NT2/D1 (cell line): ENCODE results near the gene HGFAC.

Experiments
- SUZ12 ChIP-seq: IDR thresholded peaks from 2 replicates; pipeline ENCODE4 v1.6.1; 2011; ENCODE audit not compliant: insufficient read length, insufficient read depth; ENCODE audit errors: extremely low read depth
- YY1 ChIP-seq: IDR thresholded peaks from 2 replicates; pipeline ENCODE4 v1.6.1; 2011; ENCODE audit not compliant: insufficient read length, insufficient read depth

- TF ChIP-seq SUZ12: no peak
- no peak for TF ChIP-seq YY1
These were observed 21.2 kb upstream of the HGFAC start for GRCh38 chr4:3420606-3420955.
